Activated T-cell treated with anti-CD3 and anti-CD28 coated beads, Interleukin-2, amount 50 U/mL, for 24 hours (primary cell): Measurements from ENCODE around the gene PROM1.

ENCODE experiments used
- DNase-seq: peaks from one replicate; pipeline ENCODE4 v3.0.0-alpha.2; 2020
- H3K27ac Mint-ChIP-seq: 2 replicates; pipeline ENCODE4 v1.8.0; 2020; ENCODE audit warnings: mild to moderate bottlenecking, mixed read lengths
- H3K27me3 Mint-ChIP-seq: 2 replicates; pipeline ENCODE4 v1.8.0; 2020; ENCODE audit warnings: mixed read lengths
- H3K36me3 Mint-ChIP-seq: 2 replicates; pipeline ENCODE4 v1.8.0; 2020; ENCODE audit warnings: low read depth, mixed read lengths
- H3K4me1 Mint-ChIP-seq: 2 replicates; pipeline ENCODE4 v1.8.0; 2020; ENCODE audit warnings: low read depth, mixed read lengths
- H3K4me3 Mint-ChIP-seq: 2 replicates; pipeline ENCODE4 v1.8.0; 2020; ENCODE audit warnings: mild to moderate bottlenecking, moderate library complexity, mixed read lengths
- H3K9me3 Mint-ChIP-seq: 2 replicates; pipeline ENCODE4 v1.8.0; 2020; ENCODE audit warnings: mixed read lengths

Gene PROM1

DNA sequence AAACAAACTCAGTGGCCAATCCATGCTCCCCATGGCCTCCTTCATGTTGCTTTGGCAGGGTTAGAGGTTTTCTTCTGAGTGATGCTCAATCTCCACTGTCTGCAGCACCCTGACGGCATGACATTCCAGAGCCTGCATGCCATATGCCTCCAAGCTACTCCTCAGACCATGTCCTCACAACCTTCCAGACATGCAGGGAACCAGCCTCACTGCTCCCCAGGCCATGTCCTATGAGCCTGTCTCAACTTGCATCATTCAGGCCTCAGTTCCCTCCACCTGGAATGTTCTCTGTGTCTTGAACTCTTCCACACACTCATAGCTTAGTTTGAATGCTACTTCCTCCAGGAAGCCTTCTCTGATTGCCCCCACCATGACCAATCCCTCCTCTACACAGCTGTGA lies 18.8 kb downstream of the PROM1 start:
- no peak overlapping the region for H3K27ac Mint-ChIP-seq
- peaks cover 4% of the 10 kb centered on the region for H3K9me3 Mint-ChIP-seq
- H3K4me3 Mint-ChIP-seq = no peak overlapping the region
- no peak for DNase-seq
- peaks cover 6% of the 10 kb centered on the region for H3K4me1 Mint-ChIP-seq
- no peaks in the 10 kb centered on the region for H3K36me3 Mint-ChIP-seq
- H3K27me3 Mint-ChIP-seq = peaks cover 15% of the 10 kb centered on the region

GRCh38 chr4:16062601-16063000 lies 21.2 kb downstream of the PROM1 start:
- Mint-ChIP-seq H3K36me3 (no peaks in the 10 kb centered on the region), H3K9me3 (peaks cover 4% of the 10 kb centered on the region), H3K4me3 (no peak overlapping the region), H3K27ac (no peak overlapping the region), H3K27me3 (peaks cover 20% of the 10 kb centered on the region), H3K4me1 (peaks cover 6% of the 10 kb centered on the region)
- no peak for DNase-seq

DNA sequence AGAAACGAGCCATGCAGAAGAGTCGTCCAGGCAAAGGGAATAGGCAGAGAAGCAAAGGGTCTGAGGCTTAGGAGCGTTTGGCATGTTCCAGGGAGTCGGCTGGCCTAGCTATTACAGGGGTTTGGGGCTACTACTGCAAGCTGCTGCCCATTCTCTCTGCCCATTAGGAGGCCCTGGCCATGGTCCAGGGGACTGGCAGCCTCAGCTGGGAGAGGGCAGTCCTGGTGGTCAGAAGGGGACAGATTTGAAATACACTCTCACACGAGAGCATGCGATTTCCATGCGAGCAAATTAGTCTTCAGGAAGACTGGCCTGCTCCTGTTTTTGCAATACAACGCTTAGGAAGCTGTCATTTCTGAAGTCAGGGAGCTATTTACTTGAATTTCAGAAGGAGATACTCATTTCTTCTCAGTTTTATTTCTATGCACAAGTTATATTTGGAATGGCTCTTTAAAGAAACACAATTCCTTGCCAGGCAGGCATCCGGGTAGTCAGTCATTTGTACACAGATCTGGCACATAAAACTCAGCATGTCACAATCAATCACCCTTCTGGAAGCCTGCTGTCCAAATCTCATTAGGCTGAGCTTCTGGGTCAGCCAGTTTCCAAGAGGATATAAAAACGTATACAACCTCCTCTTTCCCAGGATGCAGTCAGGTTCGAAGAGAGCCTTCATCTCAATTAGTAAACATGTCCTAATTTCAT lies 27.0 kb downstream of the PROM1 start:
- no peak overlapping the region for H3K4me3 Mint-ChIP-seq
- no peak overlapping the region for H3K27ac Mint-ChIP-seq
- H3K27me3 Mint-ChIP-seq = peaks cover 58% of the 10 kb centered on the region
- DNase-seq = no peak
- no peaks in the 10 kb centered on the region for H3K36me3 Mint-ChIP-seq
- no peaks in the 10 kb centered on the region for H3K9me3 Mint-ChIP-seq
- H3K4me1 Mint-ChIP-seq = no peaks in the 10 kb centered on the region

DNA sequence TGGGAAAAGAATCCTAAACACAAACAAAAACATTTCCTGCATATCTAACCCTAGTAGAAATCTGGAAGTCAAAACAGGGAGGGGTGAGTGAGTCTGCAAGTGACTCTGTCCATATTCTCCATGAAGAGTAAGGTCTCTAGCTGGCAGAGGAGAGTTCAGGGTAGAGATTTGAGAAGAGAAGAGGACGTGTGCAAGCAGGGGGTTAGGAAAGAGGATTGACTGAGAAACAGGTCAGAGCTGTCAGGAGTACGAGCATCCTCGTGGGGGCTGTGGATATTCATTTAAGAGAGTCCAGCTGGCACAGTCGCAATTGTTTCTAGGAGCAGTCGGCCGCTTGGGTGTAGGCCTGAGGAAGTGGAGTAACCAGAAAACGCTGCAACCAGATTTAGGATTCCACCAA lies 27.9 kb downstream of the PROM1 start:
- Mint-ChIP-seq H3K27me3 (peaks cover 59% of the 10 kb centered on the region), H3K36me3 (no peaks in the 10 kb centered on the region), H3K4me3 (no peak overlapping the region), H3K4me1 (no peaks in the 10 kb centered on the region), H3K27ac (no peak overlapping the region), H3K9me3 (no peaks in the 10 kb centered on the region)
- DNase-seq = no peak

DNA sequence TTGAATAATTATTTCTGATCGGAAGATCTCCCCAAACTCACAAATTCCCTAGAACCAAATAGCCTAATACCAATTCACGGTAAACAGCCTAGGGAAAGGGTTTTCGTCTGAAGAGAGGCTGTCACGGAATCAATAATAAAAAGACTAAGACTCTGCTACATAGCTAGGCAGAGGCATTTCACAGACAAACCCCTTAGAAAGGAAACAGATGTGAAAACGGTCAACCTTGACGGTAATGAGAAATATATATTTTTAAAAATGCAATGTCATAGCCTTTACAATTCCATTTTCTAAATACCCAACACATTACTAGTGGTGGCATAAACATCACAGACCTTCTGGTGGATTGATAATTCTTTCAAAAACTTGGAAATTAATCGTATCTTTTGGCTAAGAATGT lies 28.4 kb downstream of the PROM1 start:
- no peak overlapping the region for H3K4me3 Mint-ChIP-seq
- no peaks in the 10 kb centered on the region for H3K9me3 Mint-ChIP-seq
- no peaks in the 10 kb centered on the region for H3K36me3 Mint-ChIP-seq
- no peak overlapping the region for H3K27ac Mint-ChIP-seq
- no peaks in the 10 kb centered on the region for H3K4me1 Mint-ChIP-seq
- no peak for DNase-seq
- H3K27me3 Mint-ChIP-seq = peaks cover 62% of the 10 kb centered on the region

GRCh38 chr4:16052939-16053338 lies 30.9 kb downstream of the PROM1 start:
- H3K4me3 Mint-ChIP-seq = no peak overlapping the region
- H3K27ac Mint-ChIP-seq = no peak overlapping the region
- no peak for DNase-seq
- peaks cover 53% of the 10 kb centered on the region for H3K27me3 Mint-ChIP-seq
- H3K4me1 Mint-ChIP-seq = no peaks in the 10 kb centered on the region
- no peaks in the 10 kb centered on the region for H3K9me3 Mint-ChIP-seq
- H3K36me3 Mint-ChIP-seq = no peaks in the 10 kb centered on the region

- H3K27me3 Mint-ChIP-seq = peaks cover 48% of the 10 kb centered on the region
- H3K27ac Mint-ChIP-seq = no peak overlapping the region
- no peaks in the 10 kb centered on the region for H3K36me3 Mint-ChIP-seq
- no peaks in the 10 kb centered on the region for H3K9me3 Mint-ChIP-seq
- DNase-seq = no peak
- H3K4me3 Mint-ChIP-seq = no peak overlapping the region
- no peaks in the 10 kb centered on the region for H3K4me1 Mint-ChIP-seq
Observed at GRCh38 chr4:16051980-16052379, 31.8 kb downstream of the PROM1 start.

- DNase-seq = no peak
- no peaks in the 10 kb centered on the region for H3K9me3 Mint-ChIP-seq
- no peaks in the 10 kb centered on the region for H3K4me1 Mint-ChIP-seq
- H3K27me3 Mint-ChIP-seq = peaks cover 40% of the 10 kb centered on the region
- H3K36me3 Mint-ChIP-seq = no peaks in the 10 kb centered on the region
- H3K4me3 Mint-ChIP-seq = no peak overlapping the region
- H3K27ac Mint-ChIP-seq = no peak overlapping the region
Observed at GRCh38 chr4:16051132-16051531, 32.7 kb downstream of the PROM1 start.

DNA sequence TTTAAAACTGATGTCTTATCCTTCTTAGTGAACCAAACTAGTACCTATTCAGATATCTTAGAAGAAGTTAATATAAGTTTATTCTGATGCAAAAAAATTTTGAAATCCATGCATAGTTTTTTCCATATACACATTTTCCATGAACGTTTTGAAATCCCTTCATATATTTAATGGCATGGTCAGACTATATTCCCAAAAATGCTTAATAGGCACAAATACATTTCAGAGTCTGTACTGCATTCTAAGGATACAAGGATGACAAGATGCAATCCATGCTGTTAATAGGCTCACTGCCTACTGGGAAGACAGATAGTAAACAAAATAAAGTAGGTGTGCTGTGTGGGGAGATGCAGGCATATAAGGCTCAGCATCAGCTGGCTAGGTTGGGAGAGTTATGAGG lies 33.2 kb downstream of the PROM1 start:
- Mint-ChIP-seq H3K9me3 (no peaks in the 10 kb centered on the region), H3K4me1 (no peaks in the 10 kb centered on the region), H3K27me3 (peaks cover 35% of the 10 kb centered on the region), H3K27ac (no peak overlapping the region), H3K36me3 (no peaks in the 10 kb centered on the region), H3K4me3 (no peak overlapping the region)
- DNase-seq = no peak

GRCh38 chr4:16048619-16049419 lies 35.0 kb downstream of the PROM1 start:
- no peak for DNase-seq
- no peak overlapping the region for H3K4me3 Mint-ChIP-seq
- no peaks in the 10 kb centered on the region for H3K9me3 Mint-ChIP-seq
- H3K27me3 Mint-ChIP-seq = peaks cover 21% of the 10 kb centered on the region
- no peaks in the 10 kb centered on the region for H3K4me1 Mint-ChIP-seq
- H3K36me3 Mint-ChIP-seq = no peaks in the 10 kb centered on the region
- H3K27ac Mint-ChIP-seq = no peak overlapping the region

GRCh38 chr4:16045687-16046086 lies 38.1 kb downstream of the PROM1 start:
- no peak for DNase-seq
- Mint-ChIP-seq H3K9me3 (no peaks in the 10 kb centered on the region), H3K4me3 (no peak overlapping the region), H3K36me3 (no peaks in the 10 kb centered on the region), H3K27me3 (peaks cover 3% of the 10 kb centered on the region), H3K27ac (no peak overlapping the region), H3K4me1 (no peaks in the 10 kb centered on the region)

GRCh38 chr4:16043642-16044498 lies 40.0 kb downstream of the PROM1 start:
- no peak for DNase-seq
- Mint-ChIP-seq H3K9me3 (no peaks in the 10 kb centered on the region), H3K4me1 (no peaks in the 10 kb centered on the region), H3K36me3 (no peaks in the 10 kb centered on the region), H3K27ac (no peak overlapping the region), H3K27me3 (peaks cover 2% of the 10 kb centered on the region), H3K4me3 (no peak overlapping the region)

DNA sequence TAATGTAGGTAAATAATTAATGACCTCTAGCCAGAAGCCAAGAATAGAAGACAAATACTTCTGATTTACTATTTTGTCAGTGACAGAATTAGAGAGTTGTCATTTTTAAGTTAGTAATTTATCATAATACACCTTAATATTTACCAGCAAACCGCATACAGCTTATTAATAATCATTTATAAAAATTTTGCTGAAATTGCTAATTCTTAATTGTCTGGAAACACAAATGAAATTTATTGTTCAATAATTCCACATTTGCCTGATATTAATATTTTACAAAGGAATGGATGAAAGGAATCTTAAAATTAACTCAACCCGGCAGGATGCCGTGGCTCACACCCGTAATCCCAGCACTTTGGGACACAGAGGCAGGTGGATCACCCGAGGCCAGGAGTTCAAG lies 44.7 kb downstream of the PROM1 start:
- Mint-ChIP-seq H3K27me3 (peaks cover 2% of the 10 kb centered on the region), H3K9me3 (no peaks in the 10 kb centered on the region), H3K4me3 (no peak overlapping the region), H3K27ac (no peak overlapping the region), H3K36me3 (no peaks in the 10 kb centered on the region), H3K4me1 (no peaks in the 10 kb centered on the region)
- DNase-seq = no peak

GRCh38 chr4:16037901-16038300 lies 45.9 kb downstream of the PROM1 start:
- Mint-ChIP-seq H3K4me1 (no peaks in the 10 kb centered on the region), H3K36me3 (no peaks in the 10 kb centered on the region), H3K4me3 (no peak overlapping the region), H3K27me3 (peaks cover 2% of the 10 kb centered on the region), H3K9me3 (no peaks in the 10 kb centered on the region), H3K27ac (no peak overlapping the region)
- no peak for DNase-seq

DNA sequence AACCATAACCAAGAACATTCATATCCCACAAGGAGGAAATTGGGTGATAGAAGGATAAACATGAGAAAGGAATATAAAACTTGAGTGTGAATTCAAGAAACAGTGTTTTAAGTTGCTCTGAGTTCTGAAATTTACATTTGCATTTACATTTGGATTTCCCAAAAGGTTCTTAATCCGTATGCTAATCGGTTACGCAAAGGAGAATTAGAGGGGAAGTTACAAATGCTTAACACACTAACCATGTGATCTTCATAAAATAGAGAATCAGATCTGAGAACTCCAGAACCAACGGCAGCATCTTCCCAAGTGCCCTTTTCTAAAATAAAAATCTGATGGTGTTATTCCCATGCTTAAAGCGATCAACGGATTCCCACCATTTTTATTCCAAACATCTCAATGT lies 48.0 kb downstream of the PROM1 start:
- H3K9me3 Mint-ChIP-seq = no peaks in the 10 kb centered on the region
- H3K27me3 Mint-ChIP-seq = no peaks in the 10 kb centered on the region
- no peak for DNase-seq
- no peaks in the 10 kb centered on the region for H3K4me1 Mint-ChIP-seq
- H3K27ac Mint-ChIP-seq = no peak overlapping the region
- no peaks in the 10 kb centered on the region for H3K36me3 Mint-ChIP-seq
- H3K4me3 Mint-ChIP-seq = no peak overlapping the region
